Epithelial cell of proximal tubule (primary cell): ENCODE results near the gene FHOD3. TPM values are rescaled to one million over a fixed set of nuclear protein-coding genes. Genes with fewer than 3 reads are reported as not detected.

ENCODE experiments used
- DNase-seq: peaks from one replicate; pipeline ENCODE4 v3.0.0-alpha.2; 2011; ENCODE audit warnings: low read depth
- H3K4me3 ChIP-seq: 2 replicates; pipeline ENCODE4 v1.5.1; 2011; ENCODE audit warnings: low read depth, mild to moderate bottlenecking, low read length
- CTCF ChIP-seq: conservative IDR thresholded peaks from 2 replicates; pipeline ENCODE4 v1.5.1; 2012; ENCODE audit warnings: low read depth, mild to moderate bottlenecking, low read length
- total RNA-seq: library from RNA; depleted of rRNA; stranded (reverse); fragments of >200 nt; gene quantifications from 2 replicates; pipeline ENCODE4 v1.2.3, GENCODE V29; 2015

Gene FHOD3
- total RNA-seq, 1 donor from 2014 or later: 27.3 TPM

DNA sequence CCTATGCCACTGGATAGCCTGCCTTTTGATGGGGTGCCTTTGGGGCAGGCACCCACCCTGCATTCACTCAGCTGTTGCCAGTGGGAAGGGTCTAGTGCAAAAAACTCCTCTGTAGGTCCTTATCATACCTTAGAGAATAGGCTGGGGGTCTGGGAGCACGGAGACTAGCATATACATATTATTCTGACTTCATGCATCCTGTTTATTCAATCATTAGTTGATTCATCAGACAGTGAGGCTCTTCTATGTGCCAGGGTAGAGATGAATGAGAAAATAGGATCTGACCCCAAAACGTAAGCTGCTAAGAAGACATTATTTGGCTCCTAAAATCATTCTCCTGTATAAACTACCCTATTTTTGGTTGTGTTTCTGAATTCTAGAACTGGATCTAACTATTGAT lies 378.0 kb downstream of the FHOD3 start:
- no peak for TF ChIP-seq CTCF

DNA sequence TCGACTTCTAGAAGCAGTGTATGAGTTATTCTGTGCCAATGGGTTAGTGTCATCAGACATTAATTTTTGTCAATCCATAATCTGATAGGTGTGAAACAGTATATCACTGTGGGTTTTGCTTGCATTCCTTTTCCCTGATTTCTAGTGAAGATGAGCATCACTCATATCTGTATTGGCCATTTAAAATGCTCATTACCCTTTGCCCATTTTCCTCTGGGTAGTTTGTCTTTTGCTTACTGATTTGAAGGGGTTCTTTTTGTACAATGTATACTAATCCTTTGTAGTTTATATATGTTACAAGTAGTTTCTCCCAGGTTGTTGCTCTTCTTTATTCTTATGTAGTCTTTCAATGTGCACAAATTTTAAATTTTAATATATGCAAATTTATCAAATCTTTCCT lies 379.1 kb downstream of the FHOD3 start:
- DNase-seq: no peak
- H3K4me3 ChIP-seq: no peak overlapping the region
- TF ChIP-seq CTCF: no peak

More for the DNA sequence above, 378.0 kb downstream of the FHOD3 start:
- no peak for DNase-seq
- no peak overlapping the region for H3K4me3 ChIP-seq

DNA sequence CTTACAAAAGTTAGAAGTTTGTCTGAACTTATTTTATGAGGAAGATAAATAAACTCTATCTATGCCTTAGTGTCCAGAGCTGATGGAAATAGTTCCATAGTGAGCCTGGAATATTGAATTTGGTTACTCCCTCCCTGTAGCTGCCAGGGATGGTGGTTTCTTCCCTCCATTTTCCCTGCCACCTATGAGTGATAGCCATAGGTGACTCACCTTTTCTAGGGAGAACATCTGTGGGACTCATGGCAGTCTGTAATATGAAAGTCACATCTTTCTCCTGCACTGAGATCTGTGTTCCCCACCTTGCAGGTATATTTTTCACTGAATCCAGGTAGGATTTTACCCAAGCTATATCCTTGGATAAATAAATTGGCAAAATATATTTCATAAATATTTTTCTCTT lies 382.5 kb downstream of the FHOD3 start:
- H3K4me3 ChIP-seq: no peak overlapping the region
- DNase-seq: no peak
- TF ChIP-seq CTCF: no peak

GRCh38 chr18:36685580-36685979 lies 388.1 kb downstream of the FHOD3 start:
- DNase-seq: no peak
- no peak overlapping the region for H3K4me3 ChIP-seq
- no peak for TF ChIP-seq CTCF

DNA sequence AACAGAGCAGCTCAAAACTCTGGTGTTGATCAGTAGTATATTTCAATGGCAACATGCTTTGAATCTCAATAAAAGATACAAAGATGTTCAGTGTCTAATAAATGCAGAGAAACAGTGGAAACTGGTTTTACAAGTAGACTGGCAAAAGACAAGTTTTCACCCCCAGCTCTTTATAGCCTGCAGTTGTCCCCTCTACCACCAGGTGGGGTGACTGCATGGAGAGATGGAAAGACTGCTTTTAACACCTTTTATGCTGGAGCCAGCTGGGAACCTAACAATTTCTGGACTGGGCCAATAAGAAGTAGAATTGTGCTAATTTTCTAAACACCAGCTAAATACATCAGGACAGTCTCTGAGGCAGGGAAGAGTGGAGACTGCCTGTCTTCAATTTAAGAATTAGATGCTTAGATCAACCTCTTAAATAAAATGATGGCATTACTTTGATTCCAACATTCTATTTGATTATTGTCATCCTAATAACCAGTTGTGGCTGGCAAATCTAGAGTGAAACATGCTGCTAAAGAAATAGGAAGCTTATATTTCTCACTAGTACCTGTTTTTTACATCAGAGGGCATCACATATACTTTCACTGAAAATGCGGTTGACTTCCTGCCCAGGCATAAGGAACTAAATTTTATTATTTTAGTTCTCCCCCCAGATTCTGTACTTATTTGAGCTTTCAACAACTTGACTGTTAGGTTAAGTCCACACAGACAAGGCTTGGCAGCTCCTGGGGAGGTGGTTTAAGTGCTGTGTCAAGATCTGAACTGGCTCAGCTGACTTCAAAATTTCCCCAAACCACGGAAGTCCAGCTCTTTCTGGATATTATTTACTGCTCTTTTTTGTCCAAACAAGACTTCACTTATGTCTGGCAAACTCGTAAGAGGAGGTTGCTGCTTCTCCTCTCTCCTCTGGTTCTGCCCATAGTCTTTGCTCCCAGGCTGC lies 390.8 kb downstream of the FHOD3 start:
- TF ChIP-seq CTCF: peak; percentile 99
- DNase-seq: no peak
- H3K4me3 ChIP-seq: no peak overlapping the region

- DNase-seq: no peak
- no peak for TF ChIP-seq CTCF
- H3K4me3 ChIP-seq: no peak overlapping the region
These were observed 394.9 kb downstream of the FHOD3 start for GRCh38 chr18:36692371-36692770.

GRCh38 chr18:36692921-36693332 lies 395.4 kb downstream of the FHOD3 start:
- no peak overlapping the region for H3K4me3 ChIP-seq
- no peak for DNase-seq
- no peak for TF ChIP-seq CTCF
